ENCODE measurements around the gene PPP2R5D.

Gene PPP2R5D

GRCh38 chr6:43043310-43043709, 58.9 kb downstream of the PPP2R5D start:
- no peak overlapping the region for H2AFZ ChIP-seq (ENCODE audit: low read length)
- no peak overlapping the region for H3K27ac ChIP-seq (ENCODE audit: low read depth, low read length, poor library complexity, severe bottlenecking)
- H3F3A ChIP-seq (ENCODE audit: insufficient read depth, low read length) = no peaks in the 10 kb centered on the region
- TF ChIP-seq, protein P1, sequence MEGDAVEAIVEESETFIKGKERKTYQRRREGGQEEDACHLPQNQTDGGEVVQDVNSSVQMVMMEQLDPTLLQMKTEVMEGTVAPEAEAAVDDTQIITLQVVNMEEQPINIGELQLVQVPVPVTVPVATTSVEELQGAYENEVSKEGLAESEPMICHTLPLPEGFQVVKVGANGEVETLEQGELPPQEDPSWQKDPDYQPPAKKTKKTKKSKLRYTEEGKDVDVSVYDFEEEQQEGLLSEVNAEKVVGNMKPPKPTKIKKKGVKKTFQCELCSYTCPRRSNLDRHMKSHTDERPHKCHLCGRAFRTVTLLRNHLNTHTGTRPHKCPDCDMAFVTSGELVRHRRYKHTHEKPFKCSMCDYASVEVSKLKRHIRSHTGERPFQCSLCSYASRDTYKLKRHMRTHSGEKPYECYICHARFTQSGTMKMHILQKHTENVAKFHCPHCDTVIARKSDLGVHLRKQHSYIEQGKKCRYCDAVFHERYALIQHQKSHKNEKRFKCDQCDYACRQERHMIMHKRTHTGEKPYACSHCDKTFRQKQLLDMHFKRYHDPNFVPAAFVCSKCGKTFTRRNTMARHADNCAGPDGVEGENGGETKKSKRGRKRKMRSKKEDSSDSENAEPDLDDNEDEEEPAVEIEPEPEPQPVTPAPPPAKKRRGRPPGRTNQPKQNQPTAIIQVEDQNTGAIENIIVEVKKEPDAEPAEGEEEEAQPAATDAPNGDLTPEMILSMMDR (IDR thresholded peaks at IDR 0.05; ENCODE audit: low read length) = no peak
- no peak for TF ChIP-seq EZH2 (IDR thresholded peaks at IDR 0.05; ENCODE audit: borderline replicate concordance, low read length)
- no peaks in the 10 kb centered on the region for H3K79me2 ChIP-seq (ENCODE audit: insufficient read depth, low read length)
- H3K4me1 ChIP-seq (ENCODE audit: insufficient read depth, low read length, severe bottlenecking) = no peaks in the 10 kb centered on the region
- H4K20me1 ChIP-seq (ENCODE audit: insufficient read depth, low read length) = no peaks in the 10 kb centered on the region
- no peak overlapping the region for H3K4me2 ChIP-seq (ENCODE audit: low read length)
- H3K4me3 ChIP-seq (ENCODE audit: low read depth, low read length, poor library complexity, severe bottlenecking) = no peak overlapping the region
- no peak overlapping the region for H3K9ac ChIP-seq (ENCODE audit: low read length)
- H3K9me3 ChIP-seq (ENCODE audit: low read length) = no peaks in the 10 kb centered on the region
- H3K27me3 ChIP-seq (ENCODE audit: insufficient read depth, low read length) = no peaks in the 10 kb centered on the region
- H3K36me3 ChIP-seq (ENCODE audit: insufficient read depth, low read length) = peaks cover 47% of the 10 kb centered on the region; the same call in 1 of the 2 replicates
- H3K9me2 ChIP-seq (ENCODE audit: low read depth, low read length) = no peaks in the 10 kb centered on the region

DNA sequence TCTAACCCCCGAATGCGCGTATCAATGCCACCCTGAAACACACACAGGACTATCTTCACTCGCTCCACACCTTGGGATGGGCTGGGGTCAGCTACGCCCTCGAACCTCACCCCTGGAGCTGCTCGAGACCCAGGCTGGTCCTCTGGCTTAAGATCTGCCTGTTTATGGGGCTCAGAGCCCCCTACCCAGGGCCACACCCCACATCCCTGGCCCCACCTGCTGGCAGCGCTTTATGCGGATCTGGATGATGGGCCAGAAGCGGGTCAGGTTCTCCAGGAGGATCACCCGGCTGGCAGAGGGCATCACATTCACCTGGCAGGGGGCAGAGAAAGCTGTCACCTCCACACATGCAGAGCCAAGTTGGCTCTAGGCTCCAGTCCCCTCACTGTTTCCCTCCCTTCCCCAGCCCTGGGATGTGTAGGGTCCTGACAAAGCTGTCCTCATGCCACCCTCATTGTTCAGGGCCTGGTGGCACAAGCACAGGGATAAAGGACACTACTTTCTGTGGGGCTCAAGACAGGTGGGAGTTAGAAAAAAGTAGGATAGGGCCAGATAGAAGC, 61.1 kb downstream of the PPP2R5D start:
- H3K9me3 ChIP-seq (ENCODE audit: low read length) = no peaks in the 10 kb centered on the region
- H2AFZ ChIP-seq (ENCODE audit: low read length) = no peak overlapping the region
- H3K4me2 ChIP-seq (ENCODE audit: low read length) = no peak overlapping the region
- no peaks in the 10 kb centered on the region for H3K4me1 ChIP-seq (ENCODE audit: insufficient read depth, low read length, severe bottlenecking)
- no peaks in the 10 kb centered on the region for H3K79me2 ChIP-seq (ENCODE audit: insufficient read depth, low read length)
- no peak overlapping the region for H3K4me3 ChIP-seq (ENCODE audit: low read depth, low read length, poor library complexity, severe bottlenecking)
- H3K27me3 ChIP-seq (ENCODE audit: insufficient read depth, low read length) = no peaks in the 10 kb centered on the region
- H3K36me3 ChIP-seq (ENCODE audit: insufficient read depth, low read length) = peaks cover 37% of the 10 kb centered on the region; the same call in 1 of the 2 replicates
- TF ChIP-seq EZH2 (IDR thresholded peaks at IDR 0.05; ENCODE audit: borderline replicate concordance, low read length) = no peak
- TF ChIP-seq, protein P1 (IDR thresholded peaks at IDR 0.05; ENCODE audit: low read length) = no peak
- no peak overlapping the region for H3K9ac ChIP-seq (ENCODE audit: low read length)
- H3F3A ChIP-seq (ENCODE audit: insufficient read depth, low read length) = no peaks in the 10 kb centered on the region
- no peaks in the 10 kb centered on the region for H3K9me2 ChIP-seq (ENCODE audit: low read depth, low read length)
- H4K20me1 ChIP-seq (ENCODE audit: insufficient read depth, low read length) = no peaks in the 10 kb centered on the region
- H3K27ac ChIP-seq (ENCODE audit: low read depth, low read length, poor library complexity, severe bottlenecking) = no peak overlapping the region

- no peak overlapping the region for H3K4me2 ChIP-seq (ENCODE audit: low read length)
- H3K79me2 ChIP-seq (ENCODE audit: insufficient read depth, low read length) = no peaks in the 10 kb centered on the region
- H3K36me3 ChIP-seq (ENCODE audit: insufficient read depth, low read length) = peaks cover 28% of the 10 kb centered on the region; the same call in 1 of the 2 replicates
- no peak overlapping the region for H3K27ac ChIP-seq (ENCODE audit: low read depth, low read length, poor library complexity, severe bottlenecking)
- H3K9me2 ChIP-seq (ENCODE audit: low read depth, low read length) = no peaks in the 10 kb centered on the region
- H2AFZ ChIP-seq (ENCODE audit: low read length) = no peak overlapping the region
- no peak overlapping the region for H3K4me3 ChIP-seq (ENCODE audit: low read depth, low read length, poor library complexity, severe bottlenecking)
- TF ChIP-seq, protein P1 (IDR thresholded peaks at IDR 0.05; ENCODE audit: low read length) = no peak
- no peak for TF ChIP-seq EZH2 (IDR thresholded peaks at IDR 0.05; ENCODE audit: borderline replicate concordance, low read length)
- no peaks in the 10 kb centered on the region for H3K9me3 ChIP-seq (ENCODE audit: low read length)
- H3K9ac ChIP-seq (ENCODE audit: low read length) = no peak overlapping the region
- H3F3A ChIP-seq (ENCODE audit: insufficient read depth, low read length) = no peaks in the 10 kb centered on the region
- H4K20me1 ChIP-seq (ENCODE audit: insufficient read depth, low read length) = no peaks in the 10 kb centered on the region
- H3K27me3 ChIP-seq (ENCODE audit: insufficient read depth, low read length) = no peaks in the 10 kb centered on the region
- peaks cover 10% of the 10 kb centered on the region for H3K4me1 ChIP-seq (ENCODE audit: insufficient read depth, low read length, severe bottlenecking)
These were observed 63.6 kb downstream of the PPP2R5D start for GRCh38 chr6:43047998-43048397.

Measured in OCI-LY1 (cell line).